Measurements from ENCODE around the gene SFI1.

DNA sequence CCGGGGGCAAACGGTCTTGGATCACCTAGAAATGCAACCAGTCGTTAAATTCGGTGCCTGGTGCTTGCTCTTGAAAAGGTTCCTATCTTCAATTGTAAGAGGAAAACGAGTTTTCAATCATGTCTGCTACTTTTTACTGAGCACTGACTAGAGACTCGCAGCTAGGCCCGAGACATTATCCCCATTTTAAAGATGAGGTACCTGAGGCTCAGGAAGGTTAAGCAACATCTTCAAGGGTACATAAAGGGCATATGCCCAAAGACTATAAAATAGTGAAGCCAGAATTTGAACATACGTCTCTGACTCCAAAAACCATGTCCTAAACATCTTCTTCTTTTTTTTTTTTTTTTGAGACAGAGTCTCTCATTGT is 166.3 kb downstream of the SFI1 start:
- TF ChIP-seq POLR2A (IDR thresholded peaks at IDR 0.05): no peak
- TF ChIP-seq, protein P1, sequence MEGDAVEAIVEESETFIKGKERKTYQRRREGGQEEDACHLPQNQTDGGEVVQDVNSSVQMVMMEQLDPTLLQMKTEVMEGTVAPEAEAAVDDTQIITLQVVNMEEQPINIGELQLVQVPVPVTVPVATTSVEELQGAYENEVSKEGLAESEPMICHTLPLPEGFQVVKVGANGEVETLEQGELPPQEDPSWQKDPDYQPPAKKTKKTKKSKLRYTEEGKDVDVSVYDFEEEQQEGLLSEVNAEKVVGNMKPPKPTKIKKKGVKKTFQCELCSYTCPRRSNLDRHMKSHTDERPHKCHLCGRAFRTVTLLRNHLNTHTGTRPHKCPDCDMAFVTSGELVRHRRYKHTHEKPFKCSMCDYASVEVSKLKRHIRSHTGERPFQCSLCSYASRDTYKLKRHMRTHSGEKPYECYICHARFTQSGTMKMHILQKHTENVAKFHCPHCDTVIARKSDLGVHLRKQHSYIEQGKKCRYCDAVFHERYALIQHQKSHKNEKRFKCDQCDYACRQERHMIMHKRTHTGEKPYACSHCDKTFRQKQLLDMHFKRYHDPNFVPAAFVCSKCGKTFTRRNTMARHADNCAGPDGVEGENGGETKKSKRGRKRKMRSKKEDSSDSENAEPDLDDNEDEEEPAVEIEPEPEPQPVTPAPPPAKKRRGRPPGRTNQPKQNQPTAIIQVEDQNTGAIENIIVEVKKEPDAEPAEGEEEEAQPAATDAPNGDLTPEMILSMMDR (IDR thresholded peaks at IDR 0.05): no peak
